ENCODE measurements around the gene REXO2. TPM values are rescaled to one million over a fixed set of nuclear protein-coding genes. Genes with fewer than 3 reads are reported as not detected.

Gene REXO2
- total RNA-seq, 6 experiments from 2014 or later, result 25.8 to 73.9 (median 37.0) TPM

- peak in 1 of 4 donors; percentile 11 for ATAC-seq
Measured at GRCh38 chr11:114440121-114440860, 1.0 kb downstream of the REXO2 start.

GRCh38 chr11:114440971-114441763 is 1.9 kb downstream of the REXO2 start:
- no peaks in the 10 kb centered on the region for H3K27me3 ChIP-seq
- H3K36me3 ChIP-seq, result peaks cover 0 to 9% (median 0%) of the 10 kb centered on the region in 4 donors
- TF ChIP-seq POLR2A (IDR thresholded peaks at IDR 0.05) (no peak), CTCF (IDR thresholded peaks at IDR 0.05) (no peak)
- no peak for DNase-seq
- WGBS (ENCODE audit: insufficient coverage, low coverage, low lambda C conversion rate, missing lambda C conversion rate), result 78% methylated on average over 7 of the region's 7 CpGs
- H3K4me1 ChIP-seq, result peaks cover 0 to 8% (median 2%) of the 10 kb centered on the region in 4 donors
- no peak overlapping the region for H3K4me3 ChIP-seq
- no peak overlapping the region for H3K27ac ChIP-seq
- no peaks in the 10 kb centered on the region for H3K9me3 ChIP-seq
- intact Hi-C loops (cut with DNase I), result no loop called here
- no peak for ATAC-seq

More at GRCh38 chr11:114440121-114440860, 1.0 kb downstream of the REXO2 start:
- peak overlapping the region; percentile 67 to 87 (median 75) for H3K27ac ChIP-seq
- H3K4me1 ChIP-seq, result peaks cover 0 to 8% (median 2%) of the 10 kb centered on the region in 4 donors
- no peaks in the 10 kb centered on the region for H3K9me3 ChIP-seq
- no peaks in the 10 kb centered on the region for H3K27me3 ChIP-seq
- DNase-seq, result no peak
- WGBS (ENCODE audit: insufficient coverage, low coverage, low lambda C conversion rate, missing lambda C conversion rate), result 3% methylated on average over 10 of the region's 10 CpGs
- intact Hi-C loops (cut with DNase I), result no loop called here
- H3K4me3 ChIP-seq, result peak overlapping the region; percentile 84 to 94 (median 89)
- TF ChIP-seq CTCF (IDR thresholded peaks at IDR 0.05) (no peak), POLR2A (IDR thresholded peaks at IDR 0.05) (no peak)
- peaks cover 0 to 1% (median 0%) of the 10 kb centered on the region in 4 donors for H3K36me3 ChIP-seq

GRCh38 chr11:114441921-114442320 is 2.7 kb downstream of the REXO2 start:
- Histone ChIP-seq H3K27ac (no peak overlapping the region), H3K27me3 (no peaks in the 10 kb centered on the region), H3K4me3 (no peak overlapping the region), H3K36me3 (peaks cover 0 to 10% (median 0%) of the 10 kb centered on the region in 4 donors), H3K4me1 (peaks cover 0 to 8% (median 2%) of the 10 kb centered on the region in 4 donors), H3K9me3 (no peaks in the 10 kb centered on the region)
- no peak for ATAC-seq
- intact Hi-C loops (cut with DNase I), result no loop called here
- TF ChIP-seq CTCF (IDR thresholded peaks at IDR 0.05) (no peak), POLR2A (IDR thresholded peaks at IDR 0.05) (no peak)
- WGBS (ENCODE audit: insufficient coverage, low coverage, low lambda C conversion rate, missing lambda C conversion rate), result 83% methylated on average over 2 of the region's 2 CpGs
- DNase-seq, result no peak

GRCh38 chr11:114442536-114442935 is 3.3 kb downstream of the REXO2 start:
- no peak overlapping the region for H3K4me3 ChIP-seq
- DNase-seq, result no peak
- peaks cover 0 to 8% (median 2%) of the 10 kb centered on the region in 4 donors for H3K4me1 ChIP-seq
- no peak overlapping the region for H3K27ac ChIP-seq
- no peaks in the 10 kb centered on the region for H3K9me3 ChIP-seq
- intact Hi-C loops (cut with DNase I), result no loop called here
- no peak for TF ChIP-seq CTCF (IDR thresholded peaks at IDR 0.05)
- no peak for TF ChIP-seq POLR2A (IDR thresholded peaks at IDR 0.05)
- no peak for ATAC-seq
- peaks cover 0 to 10% (median 0%) of the 10 kb centered on the region in 4 donors for H3K36me3 ChIP-seq
- WGBS (ENCODE audit: insufficient coverage, low coverage, low lambda C conversion rate, missing lambda C conversion rate), result 92% methylated on average over 1 of the region's 1 CpG
- no peaks in the 10 kb centered on the region for H3K27me3 ChIP-seq

Measured in right lobe of liver (tissue), 6 donors.